Islet of Langerhans (tissue), 1 donor: ENCODE data around the gene PRKG1.
"Not testable (repeated sequence)": the region's sequence is repeated elsewhere in the genome, so short reads cannot be mapped to it uniquely, and the experiment has no call there.

ENCODE experiments used
- FAIRE-seq: peaks from one replicate; lab custom pipeline; 2011; peaks lifted over from hg19 to GRCh38; lab: Jason Lieb, UNC

Gene PRKG1

GRCh38 chr10:51705774-51706173 is 631.5 kb downstream of the PRKG1 start:
- FAIRE-seq, result no peak

GRCh38 chr10:51706225-51706624 is 631.9 kb downstream of the PRKG1 start:
- no peak for FAIRE-seq

GRCh38 chr10:51707392-51707791 is 633.1 kb downstream of the PRKG1 start:
- FAIRE-seq, result no peak

GRCh38 chr10:51707821-51708424 is 633.6 kb downstream of the PRKG1 start:
- no peak for FAIRE-seq

GRCh38 chr10:51708609-51709008 is 634.3 kb downstream of the PRKG1 start:
- no peak for FAIRE-seq

GRCh38 chr10:51709324-51709972 is 635.2 kb downstream of the PRKG1 start:
- FAIRE-seq, result no peak

- no peak for FAIRE-seq
These were observed 637.2 kb downstream of the PRKG1 start for GRCh38 chr10:51711519-51711891.

GRCh38 chr10:51716981-51717380 is 642.7 kb downstream of the PRKG1 start:
- no peak for FAIRE-seq

GRCh38 chr10:51718804-51719291 is 644.6 kb downstream of the PRKG1 start:
- FAIRE-seq, result no peak

- FAIRE-seq, result no peak
These were observed 649.8 kb downstream of the PRKG1 start for GRCh38 chr10:51724038-51724437.

GRCh38 chr10:51729822-51730555 is 655.7 kb downstream of the PRKG1 start:
- FAIRE-seq, result no peak

- no peak for FAIRE-seq
These were observed 658.8 kb downstream of the PRKG1 start for GRCh38 chr10:51733057-51733456.

GRCh38 chr10:51743146-51743545 is 668.9 kb downstream of the PRKG1 start:
- no peak for FAIRE-seq

GRCh38 chr10:51744235-51745000 is 670.1 kb downstream of the PRKG1 start:
- FAIRE-seq, result no peak

GRCh38 chr10:51745397-51745796 is 671.1 kb downstream of the PRKG1 start:
- no peak for FAIRE-seq

- no peak for FAIRE-seq
These were observed 672.9 kb downstream of the PRKG1 start for GRCh38 chr10:51747216-51747615.

GRCh38 chr10:51748959-51749358 is 674.7 kb downstream of the PRKG1 start:
- FAIRE-seq, result no peak

GRCh38 chr10:51758366-51758765 is 684.1 kb downstream of the PRKG1 start:
- FAIRE-seq, result no peak

GRCh38 chr10:51758838-51759237 is 684.6 kb downstream of the PRKG1 start:
- FAIRE-seq, result not testable (repeated sequence)

- FAIRE-seq, result no peak
These were observed 685.7 kb downstream of the PRKG1 start for GRCh38 chr10:51759896-51760534.

GRCh38 chr10:51760864-51761640 is 686.8 kb downstream of the PRKG1 start:
- no peak for FAIRE-seq
